ENCODE data around the gene NDST3.

The NDST3 gene

DNA sequence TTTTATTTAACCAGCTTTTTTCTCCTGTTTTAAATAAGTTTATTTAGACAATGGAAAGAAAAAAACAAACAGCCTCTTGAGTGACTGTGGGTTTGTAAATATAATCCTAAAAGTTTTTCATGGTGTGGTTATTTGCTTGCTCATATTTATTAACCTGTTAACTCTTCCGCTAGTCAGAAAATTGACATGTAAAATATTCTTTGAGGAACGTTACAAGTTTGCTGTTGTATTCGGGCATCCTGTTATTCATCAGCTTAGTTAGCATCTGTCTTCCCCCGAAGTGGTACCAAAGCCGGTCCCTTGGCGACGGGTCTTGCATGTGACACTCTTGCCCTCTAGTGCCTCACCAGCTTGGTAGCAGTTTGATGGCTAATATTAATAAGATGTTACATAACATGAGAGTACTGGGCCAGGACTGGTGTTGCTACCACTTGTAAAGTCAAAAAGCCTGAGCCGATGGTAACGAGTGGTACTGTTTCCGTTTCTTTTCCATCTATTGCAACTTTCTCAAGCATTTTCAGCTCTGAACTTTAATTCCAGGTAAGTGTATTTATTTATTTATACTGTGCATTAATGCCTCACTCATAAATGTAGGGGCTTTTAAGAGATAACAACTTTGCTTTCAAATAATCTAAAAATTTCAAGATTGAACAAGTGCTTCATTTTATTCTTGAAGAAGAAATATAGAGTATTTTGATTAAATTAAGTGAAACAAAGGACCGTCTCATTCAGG is at the start of gene NDST3:
Gene NDST3, plus strand, starts transcription at position 434 of the 733 bp plus-strand sequence. CDS start 19,425 bp downstream, outside the sequence.
- no peak for DNase-seq

DNA sequence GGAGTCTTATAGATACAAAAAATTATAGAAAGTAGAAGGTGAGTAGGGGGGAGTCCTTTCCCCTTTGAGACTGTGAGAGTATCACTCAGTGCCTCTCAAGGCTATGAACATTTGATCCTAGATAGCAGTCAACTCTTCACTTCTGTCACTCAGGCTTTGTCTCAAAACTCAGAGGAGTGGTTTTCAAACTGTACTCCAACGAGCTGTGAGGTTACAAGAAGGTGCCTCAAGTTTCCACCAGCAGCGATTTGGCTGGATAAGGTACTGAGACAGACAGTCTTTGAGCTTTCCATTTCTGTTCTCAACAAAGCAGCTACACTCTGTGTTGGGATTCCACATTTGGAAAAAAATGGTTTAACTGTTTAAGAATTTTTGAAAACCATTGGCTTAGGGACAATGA is 48.0 kb upstream of the NDST3 start:
- DNase-seq, result no peak

DNA sequence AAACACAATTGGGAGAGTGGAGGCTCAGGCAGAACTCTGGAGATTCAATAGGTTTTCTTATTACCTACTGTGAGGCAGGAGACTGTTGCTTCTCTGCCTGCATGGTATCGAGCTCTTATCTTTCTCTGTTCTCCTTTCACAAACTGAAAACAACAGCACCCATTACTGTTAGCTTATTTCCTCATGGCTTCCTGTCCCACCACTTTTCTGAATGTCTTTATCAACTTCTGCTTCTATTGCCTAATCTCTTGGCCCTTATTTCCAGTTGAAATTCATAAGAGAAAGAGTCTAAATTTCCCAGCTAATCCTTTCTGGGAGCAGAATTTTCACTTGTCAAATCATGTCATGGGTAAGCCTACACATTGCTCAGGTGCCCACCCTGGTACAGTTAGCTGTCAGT is 46.8 kb upstream of the NDST3 start:
- DNase-seq, result no peak

DNA sequence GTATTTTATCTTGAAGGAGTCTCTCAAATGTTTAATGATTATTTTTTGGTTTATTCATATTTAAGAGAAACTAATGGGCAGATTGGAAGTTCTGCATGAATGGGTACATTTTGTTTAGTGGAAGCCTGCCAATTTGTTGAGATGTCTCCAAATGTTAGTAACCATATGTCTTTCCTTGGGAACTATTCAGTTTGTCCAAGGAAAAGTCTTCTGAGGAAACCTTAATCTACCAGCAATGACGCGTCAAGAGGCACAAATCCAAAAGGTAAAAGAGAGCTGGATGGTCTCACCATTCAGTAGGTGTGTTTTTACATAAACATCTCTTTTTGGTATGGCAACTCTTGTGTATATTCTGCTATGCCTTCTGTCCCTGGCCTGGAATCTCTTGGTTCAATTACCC is 37.4 kb upstream of the NDST3 start:
- DNase-seq, result no peak

DNA sequence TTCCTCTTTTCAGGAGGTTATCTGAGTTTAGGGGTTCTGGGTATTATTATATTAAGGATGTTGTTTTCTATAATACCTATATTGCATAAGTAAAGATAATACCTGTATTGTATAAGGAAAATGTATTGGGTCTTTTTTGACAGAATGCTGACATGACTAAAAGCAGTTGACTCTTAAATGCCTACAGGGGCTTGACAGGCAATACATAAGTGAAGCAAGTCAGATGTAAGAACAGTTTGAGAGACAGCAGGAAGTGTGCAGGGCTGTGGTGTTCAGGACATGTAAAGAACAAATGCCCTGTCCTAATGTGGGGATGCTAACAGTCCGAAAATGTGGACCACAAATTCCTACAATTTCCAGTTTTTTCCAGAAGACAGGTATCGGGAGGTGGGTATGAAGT is 30.2 kb upstream of the NDST3 start:
- no peak for DNase-seq

DNA sequence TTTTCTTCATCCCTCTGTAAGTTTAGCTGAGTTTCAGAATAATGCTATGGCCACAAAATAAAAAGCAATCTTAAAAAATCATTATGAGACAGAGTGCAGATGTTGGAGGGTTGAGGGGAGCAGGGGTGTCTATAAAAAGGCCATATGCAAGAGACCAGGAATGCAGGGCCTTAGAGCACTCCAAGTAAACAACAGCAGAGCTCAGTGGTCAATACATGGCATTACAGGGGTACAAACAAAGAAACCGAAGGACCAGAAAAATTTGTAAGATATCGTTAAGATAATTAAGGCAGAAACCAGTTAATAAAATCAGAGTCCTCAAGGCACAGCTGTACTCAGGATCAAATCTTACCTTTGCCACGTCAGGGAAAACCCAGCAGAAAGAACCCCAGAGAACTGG is 28.4 kb upstream of the NDST3 start:
- no peak for DNase-seq

DNA sequence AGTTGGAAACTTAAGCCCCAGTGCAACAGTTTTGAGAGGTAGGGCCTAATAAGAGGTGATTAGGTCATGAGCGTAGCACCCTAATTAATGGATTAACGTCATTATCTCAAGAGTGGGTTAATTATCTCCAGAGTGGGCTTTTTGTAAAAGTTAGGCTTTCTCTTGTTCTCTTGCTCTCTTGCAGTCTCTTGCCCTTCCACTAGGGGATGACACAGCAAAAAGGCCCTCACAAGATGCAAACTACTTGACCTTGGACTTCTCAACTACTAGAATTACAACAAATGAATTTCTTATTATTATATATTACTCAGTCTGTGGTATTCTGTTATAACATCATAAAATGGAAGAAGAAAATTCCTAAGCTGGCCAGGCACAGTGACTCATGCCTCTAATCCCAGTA is 22.1 kb upstream of the NDST3 start:
- DNase-seq, result no peak

DNA sequence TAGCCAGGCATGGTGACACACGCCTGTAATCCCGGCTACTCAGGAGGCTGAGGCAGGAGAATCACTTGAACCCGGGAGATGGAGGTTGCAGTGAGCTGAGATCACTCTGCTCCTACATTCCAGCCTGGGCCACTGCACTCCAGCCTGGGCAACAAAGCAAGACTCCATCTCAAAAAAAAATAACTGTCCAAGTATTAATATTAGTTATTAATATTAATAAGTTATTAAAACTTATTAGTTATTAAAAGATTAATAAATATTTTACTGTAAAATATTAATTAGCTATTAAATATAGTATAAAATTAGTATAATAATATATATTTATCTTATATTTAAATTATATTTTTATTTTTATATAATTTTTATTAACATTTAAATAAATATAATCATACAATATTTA is 19.5 kb upstream of the NDST3 start:
- DNase-seq, result no peak

DNA sequence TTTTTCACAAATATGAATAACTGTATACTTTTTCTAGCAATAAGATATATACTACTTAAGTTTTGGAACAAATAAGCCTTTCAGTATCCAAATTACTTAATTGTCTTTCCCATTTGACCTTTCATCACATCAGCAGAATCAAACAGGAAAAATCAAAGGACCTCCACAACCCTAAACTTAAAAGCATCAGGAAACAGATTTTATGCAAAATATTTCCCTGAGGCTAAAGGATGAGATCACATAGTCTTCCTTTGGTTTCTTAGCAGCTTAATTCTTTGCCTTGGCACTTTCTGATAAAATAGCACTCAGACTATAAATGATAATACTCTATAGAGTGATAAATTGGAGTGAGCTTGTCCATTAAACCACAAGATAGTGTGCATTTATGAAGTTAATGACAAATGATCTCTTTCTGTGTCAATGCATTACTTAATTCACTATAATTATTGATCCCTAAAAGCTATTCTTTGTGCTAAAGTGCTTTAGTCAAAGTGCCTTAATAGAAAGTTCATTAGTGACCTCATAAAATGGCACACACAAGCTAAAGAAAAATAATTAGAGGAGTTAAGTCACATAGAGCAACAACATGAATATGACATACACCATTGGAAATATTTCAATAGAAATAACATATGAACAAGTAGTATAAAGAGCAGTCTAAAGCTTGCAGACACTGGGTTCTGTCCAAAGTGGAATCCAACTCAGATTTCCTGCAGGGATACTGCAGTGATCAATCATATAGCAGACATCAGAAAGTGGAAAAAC is 15.7 kb upstream of the NDST3 start:
- no peak for DNase-seq

DNA sequence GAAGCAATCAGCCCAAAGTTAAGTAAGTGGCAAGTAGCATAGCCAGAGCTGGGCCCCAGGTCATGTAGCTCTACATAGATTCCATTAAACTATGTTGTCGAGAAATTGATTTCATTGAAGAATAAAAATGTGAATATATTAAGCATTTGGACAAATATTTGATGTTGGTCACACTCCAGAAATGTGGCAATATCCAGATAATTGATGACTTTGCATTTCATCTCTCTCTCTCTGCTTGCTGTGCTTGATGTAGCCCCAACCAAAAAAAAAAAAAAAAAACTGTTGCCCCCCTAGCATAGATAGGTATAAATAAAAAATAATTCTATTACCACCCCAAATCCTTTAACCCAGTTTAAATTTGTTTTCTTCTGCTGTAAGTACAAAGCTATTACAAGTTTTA is 7.5 kb upstream of the NDST3 start:
- DNase-seq, result no peak

DNA sequence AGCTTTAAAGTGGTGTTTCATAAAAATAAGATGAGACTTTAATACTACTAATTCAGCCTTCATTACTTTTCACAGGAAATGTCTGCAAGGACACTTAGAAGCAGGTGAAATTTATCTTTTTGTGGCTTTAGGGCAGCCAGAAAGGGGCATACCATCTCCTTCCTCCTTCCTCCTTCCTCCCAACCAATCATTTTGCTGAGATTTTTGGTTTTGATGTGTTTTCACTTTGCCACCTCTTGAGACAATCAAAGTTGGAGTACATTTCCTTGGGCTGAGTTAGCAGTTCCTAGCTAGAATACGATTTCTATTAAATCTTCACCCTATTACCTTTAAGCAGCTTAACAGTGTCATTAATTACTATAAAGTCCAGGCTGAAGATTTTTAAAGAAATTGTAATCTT is 5.1 kb upstream of the NDST3 start:
- DNase-seq, result no peak

DNA sequence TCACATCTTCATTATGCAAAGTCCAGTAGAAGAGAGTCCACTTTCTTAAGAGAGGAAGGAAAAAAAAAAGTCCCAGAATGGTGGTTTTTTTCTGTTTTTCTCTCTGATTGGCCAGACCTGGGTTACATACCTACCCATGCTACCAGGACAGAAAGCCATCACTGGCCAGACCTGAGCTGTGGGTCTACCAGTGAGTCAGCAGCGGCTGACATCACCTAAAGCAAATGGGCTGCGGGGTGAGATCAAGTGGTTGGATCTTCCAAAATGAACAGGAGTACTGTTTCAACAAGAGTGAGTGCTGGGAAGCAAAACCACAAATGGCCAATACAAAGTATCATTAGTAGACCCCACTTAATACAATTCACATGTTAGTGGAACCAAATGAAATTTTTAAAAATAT is 1.6 kb upstream of the NDST3 start:
- DNase-seq, result no peak

DNA sequence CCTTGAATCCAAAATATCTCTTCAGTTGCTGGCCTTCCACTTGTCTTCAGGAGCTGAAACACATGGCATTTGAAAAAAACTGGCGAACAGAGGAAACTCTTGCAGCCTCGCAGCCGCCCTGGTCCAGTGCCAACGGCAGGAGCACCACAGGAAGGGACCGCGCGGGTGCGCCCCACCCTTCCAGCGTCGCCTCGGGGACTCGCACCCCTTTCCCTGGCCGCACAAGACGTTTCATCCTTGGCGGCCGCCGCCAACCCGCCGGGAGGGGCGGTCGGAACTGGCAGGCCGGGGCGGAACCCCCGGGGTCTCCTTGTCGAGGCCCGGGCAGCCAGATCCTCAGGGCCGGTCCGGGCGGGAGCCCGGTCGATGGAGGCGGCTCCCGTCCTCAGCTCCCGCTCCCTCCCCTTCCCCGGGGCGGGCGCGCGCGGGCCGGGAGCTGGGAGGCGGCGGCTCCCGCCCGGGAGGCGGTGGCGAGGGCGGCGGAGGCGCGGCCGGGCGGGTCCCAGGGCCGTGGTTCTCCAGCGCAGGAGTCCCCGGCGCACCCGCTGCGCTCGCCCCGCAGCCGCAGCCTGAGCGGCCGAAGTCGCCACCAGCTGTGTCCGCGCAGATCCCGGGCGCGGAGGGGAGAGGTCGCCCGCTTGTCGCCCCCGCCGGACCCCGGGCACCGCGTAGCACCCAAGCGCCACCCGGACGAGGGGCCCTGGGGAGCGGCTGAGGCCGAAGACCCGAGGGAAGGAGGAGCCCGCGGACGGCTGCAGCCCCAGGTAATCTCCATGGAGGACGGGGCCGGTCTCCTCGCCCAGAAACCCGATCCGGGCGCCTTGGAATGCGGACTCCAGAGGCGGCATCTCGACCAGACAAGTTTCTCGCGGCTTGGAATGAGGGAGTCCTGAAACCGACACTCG is 886 bp upstream of the NDST3 start:
- DNase-seq, result no peak

DNA sequence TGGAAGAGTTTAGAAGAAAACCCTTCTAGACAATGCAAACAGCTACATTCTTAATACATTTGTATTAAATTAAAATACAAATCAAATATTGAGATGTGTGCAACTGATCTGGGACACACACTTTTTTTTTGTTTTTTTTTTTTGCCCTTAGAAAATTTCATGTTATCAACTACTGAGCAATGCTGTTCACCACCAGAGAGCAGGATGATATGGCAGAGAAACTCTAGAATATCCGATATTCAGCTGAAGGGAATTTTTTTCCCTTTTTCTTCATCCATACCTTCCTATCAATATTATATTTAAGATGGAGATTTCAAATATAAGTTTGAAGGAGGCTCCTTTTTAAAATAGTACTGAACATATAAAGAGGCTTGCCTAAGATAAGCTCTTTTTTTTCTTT is 1.0 kb downstream of the NDST3 start:
- DNase-seq, result no peak

DNA sequence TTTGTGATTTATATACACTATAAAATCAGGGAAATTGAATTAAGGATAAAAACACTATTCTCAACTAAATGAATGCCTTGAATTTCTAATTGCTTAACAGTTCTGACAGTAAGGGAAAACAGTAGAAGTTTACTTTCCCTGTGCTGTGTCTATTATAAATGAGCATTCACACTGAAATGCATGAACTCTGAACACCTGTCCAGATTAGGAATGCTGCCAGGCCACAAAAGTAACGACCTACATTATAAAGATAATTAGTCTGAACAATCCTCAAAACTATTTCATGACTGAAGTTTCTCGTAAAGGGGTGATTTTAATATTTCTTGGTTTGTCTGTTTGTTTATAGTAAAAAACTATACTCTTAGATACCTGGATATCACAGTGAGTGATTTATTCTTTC is 2.0 kb downstream of the NDST3 start:
- DNase-seq, result no peak

DNA sequence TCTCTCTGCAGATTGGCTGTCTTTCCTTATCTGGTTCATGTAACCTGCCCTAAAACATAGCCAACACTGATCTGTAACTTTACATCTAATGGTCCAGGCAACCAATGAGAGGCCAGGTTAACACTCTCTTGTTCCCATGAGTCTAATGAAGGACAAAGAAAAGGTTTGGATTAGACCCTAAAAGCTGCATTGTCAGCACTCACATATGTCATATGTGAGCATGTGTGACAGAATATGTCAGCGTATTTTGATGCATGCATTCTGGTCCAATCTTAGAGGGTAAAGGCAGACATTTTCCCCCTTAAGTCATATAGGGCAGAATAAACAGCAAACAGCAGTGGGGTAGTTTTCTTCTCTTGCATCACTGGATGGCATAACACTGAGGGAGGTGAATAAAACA is 3.7 kb downstream of the NDST3 start:
- no peak for DNase-seq

DNA sequence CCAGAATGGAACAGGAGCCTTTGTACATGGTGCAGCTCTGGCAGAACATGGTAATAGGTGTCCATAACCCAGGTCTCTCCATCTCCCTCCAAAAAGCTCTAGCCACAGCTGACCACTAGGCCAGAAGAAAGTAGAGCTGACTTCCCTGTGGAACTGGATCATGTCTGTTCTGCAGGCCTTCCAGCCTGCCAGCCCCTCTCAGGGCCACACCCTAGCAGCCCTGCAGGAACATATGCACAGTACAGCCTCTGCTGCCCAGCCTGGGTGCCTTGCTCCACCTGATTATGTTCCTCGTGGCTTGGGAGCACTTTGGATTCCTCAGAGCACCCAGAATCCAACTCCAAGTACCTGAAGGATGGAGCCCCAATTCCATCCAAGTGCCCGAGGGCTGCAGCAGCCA is 12.0 kb downstream of the NDST3 start:
- DNase-seq, result no peak

DNA sequence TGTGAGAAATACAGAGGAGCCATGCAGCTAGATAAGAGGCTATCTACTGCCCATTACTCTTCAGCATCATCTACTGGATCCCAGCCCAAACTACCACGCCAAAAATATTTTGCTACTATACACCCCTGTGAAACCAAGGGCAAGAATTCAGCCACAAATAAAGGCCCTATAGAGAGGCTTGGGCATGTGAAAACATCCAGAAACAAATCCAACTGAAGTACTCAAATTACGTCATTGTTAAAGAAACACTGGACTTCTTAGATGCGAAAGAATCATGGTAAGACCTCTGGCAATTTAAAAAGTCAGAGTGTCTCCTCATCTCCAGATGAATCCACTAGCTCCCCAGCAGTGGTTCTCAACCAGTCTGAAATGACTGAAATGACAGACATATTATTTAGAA is 12.8 kb downstream of the NDST3 start:
- DNase-seq, result no peak

DNA sequence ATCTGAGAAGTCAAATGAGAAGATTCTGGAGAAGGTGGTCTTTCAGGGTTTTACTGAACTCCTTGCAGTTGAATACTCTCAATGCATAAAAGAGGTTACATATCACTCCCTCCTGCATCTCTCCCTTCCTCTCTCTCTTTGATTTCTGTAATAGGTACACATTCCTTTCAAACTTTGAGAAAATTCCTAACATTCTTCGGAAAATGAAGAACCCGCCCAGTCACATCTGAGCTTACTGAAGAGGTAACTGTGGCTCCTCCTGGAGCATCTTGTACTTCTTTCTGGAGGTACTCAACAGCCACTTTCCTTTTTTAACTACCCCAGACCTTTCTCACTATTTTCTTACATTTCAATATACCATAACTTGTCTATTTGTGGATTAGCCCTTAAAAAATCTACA is 24.7 kb downstream of the NDST3 start:
- DNase-seq, result no peak

DNA sequence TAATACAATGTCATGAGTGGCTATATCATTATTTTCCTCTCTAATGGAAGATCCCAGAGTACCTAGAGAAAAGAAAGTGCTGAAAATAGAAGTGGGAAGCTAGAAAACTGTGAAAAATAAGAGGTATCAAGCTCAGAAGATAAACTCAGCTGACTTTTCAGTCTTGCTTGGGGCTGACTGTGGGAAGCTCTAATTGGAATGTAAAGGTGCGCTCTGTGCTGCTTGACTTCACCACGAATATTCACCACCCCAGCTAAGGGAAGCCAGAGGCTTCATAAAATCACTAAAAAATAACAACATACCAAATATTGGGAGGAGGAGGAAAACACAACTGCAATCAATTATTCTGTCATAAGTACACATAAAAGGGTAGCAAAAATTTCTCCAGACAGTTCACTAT is 25.1 kb downstream of the NDST3 start:
- DNase-seq, result no peak

DNA sequence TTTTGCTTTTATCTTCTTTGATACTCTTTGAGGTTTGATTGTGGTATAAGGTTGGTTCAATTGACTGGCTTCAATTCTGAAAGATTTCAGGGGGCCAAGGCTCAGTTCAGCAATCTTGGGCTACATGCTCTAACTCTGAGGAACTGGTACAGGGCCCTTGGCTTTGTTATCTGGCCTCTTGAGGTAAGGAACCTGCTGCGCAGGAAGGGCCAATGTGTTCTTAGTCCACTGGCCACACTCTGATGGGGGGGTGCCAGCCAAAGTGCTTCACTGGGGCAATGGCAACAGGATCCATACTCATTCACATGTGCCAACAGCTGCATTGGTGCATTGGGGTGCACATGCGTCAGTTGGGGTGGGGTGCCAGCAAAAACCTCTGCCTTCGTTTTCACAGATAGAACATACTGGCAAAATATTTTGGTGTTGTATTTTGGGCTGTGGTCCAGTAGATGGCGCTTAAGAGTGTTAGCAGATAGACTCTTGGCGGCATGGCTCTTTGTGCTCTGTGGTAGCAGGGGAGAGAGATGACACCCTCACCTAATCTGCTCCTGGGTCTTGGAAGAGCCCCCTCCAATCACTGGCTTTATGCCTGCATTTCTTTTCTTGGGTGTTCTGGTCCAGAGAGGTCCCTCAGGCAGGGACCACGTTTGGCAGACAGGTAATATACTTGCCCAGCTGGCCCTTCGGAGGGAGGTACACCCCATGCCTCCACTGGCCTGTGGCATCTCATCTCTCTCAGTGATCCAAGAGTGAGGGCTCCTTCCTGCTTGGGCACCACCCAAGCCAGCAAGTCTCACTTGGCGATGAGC is 42.9 kb downstream of the NDST3 start:
- no peak for DNase-seq

DNA sequence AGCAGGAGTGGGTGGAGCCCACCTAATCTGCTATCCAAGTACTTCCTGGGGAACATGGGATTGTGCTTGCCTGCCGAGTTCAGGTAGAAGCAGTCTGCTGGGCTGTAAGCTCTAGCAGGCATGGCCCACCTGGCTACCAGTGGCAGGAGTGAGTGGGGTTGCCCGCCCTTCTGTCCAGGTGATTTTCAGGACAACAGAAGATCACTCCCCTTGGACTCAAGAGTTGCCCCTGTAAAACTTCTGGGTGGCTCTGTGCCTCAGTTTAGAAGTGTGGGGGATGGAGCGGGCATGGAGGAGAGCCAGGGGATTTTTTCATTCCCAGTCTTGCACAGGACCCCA is 43.5 kb downstream of the NDST3 start:
- DNase-seq, result no peak

DNA sequence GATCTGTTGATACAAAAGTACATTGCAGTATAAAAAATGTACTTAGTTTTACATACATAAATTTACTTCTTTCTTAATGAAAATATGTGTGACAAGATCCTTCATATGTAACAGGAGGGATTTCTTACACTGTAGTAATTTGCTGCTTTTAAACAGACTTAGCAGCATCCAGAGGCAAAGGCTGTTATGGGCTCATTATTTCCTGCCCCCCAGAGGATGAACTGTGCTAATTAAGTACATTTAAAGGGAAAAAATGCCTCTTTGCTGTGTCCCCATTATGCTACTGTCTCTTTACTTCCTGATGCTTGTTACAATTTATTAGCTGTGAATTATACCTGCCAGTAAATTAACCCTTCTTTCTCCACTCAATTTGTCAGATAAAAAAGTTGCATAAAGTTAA is 47.1 kb downstream of the NDST3 start:
- no peak for DNase-seq
